NCI-H1436 treated with DMSO at 0.1 percent for 48 hours (cell line): ENCODE data around the gene REXO4.

Source experiments
- DNase-seq: peaks from one replicate; lab custom pipeline; 2025; lab: John Stamatoyannopoulos, UW

Gene REXO4

GRCh38 chr9:133367778-133368177 lies 50.0 kb downstream of the REXO4 start:
- DNase-seq = no peak

- DNase-seq = no peak
Measured at GRCh38 chr9:133367221-133367620, 50.6 kb downstream of the REXO4 start.

- DNase-seq = no peak
Measured at GRCh38 chr9:133366435-133366834, 51.4 kb downstream of the REXO4 start.

GRCh38 chr9:133362359-133363044 lies 55.3 kb downstream of the REXO4 start:
- DNase-seq = no peak

- no peak for DNase-seq
Measured at GRCh38 chr9:133361507-133362092, 56.2 kb downstream of the REXO4 start.

GRCh38 chr9:133360400-133361393 lies 57.1 kb downstream of the REXO4 start:
- DNase-seq = no peak

GRCh38 chr9:133359399-133360175 lies 58.2 kb downstream of the REXO4 start:
- DNase-seq = no peak

- no peak for DNase-seq
Measured at GRCh38 chr9:133357656-133358055, 60.2 kb downstream of the REXO4 start.

GRCh38 chr9:133356391-133357091 lies 61.3 kb downstream of the REXO4 start, which contains the start of the genes SURF1 and SURF2:
Gene SURF1, minus strand, starts transcription at chr9:133356487. Its CDS starts 34 bp downstream, at chr9:133356453.
Gene SURF2, plus strand, starts transcription at chr9:133356550. Its CDS starts 43 bp downstream, at chr9:133356593.
- DNase-seq = no peak
